CD8-positive, alpha-beta memory T cell (primary cell): ENCODE data around the gene CCL8. TPM values are rescaled to one million over a fixed set of nuclear protein-coding genes. Genes with fewer than 3 reads are reported as not detected.

Experiments used
- CTCF ChIA-PET: fragments of 350-600 bp; sonication (Branson Sonifier 250); formaldehyde crosslinking; loops from one replicate; lab custom pipeline; 2021; ENCODE audit warnings: antibody characterized with exemption; lab: Charles Lee
- POLR2A ChIA-PET: fragments of 350-600 bp; sonication (Branson Sonifier 250); formaldehyde crosslinking; loops from one replicate; lab custom pipeline; 2021; ENCODE audit warnings: antibody characterized with exemption; lab: Charles Lee
- DNase-seq, 5 donors: peaks; one replicate each; pipeline versions ENCODE4 v3.0.0 to v3.0.0-alpha.2; 2020 to 2022; ENCODE audit warnings: mixed read lengths in 1 of 5
- H3K27ac ChIP-seq: one replicate; pipeline ENCODE4 v1.7.0; 2013; ENCODE audit warnings: low read depth, mild to moderate bottlenecking, low read length, moderate library complexity
- H3K27me3 ChIP-seq: 2 replicates; pipeline ENCODE4 v1.7.0; 2013; ENCODE audit warnings: low read length, mild to moderate bottlenecking; ENCODE audit not compliant: insufficient read depth, poor library complexity, severe bottlenecking
- H3K36me3 ChIP-seq: 2 replicates; pipeline ENCODE4 v1.7.0; 2013; ENCODE audit warnings: mild to moderate bottlenecking, low read length, moderate library complexity; ENCODE audit not compliant: insufficient read depth
- H3K4me1 ChIP-seq: 2 replicates; pipeline ENCODE4 v1.7.0; 2013; ENCODE audit warnings: mild to moderate bottlenecking, low read length, moderate library complexity; ENCODE audit not compliant: insufficient read depth
- H3K4me3 ChIP-seq: 2 replicates; pipeline ENCODE4 v1.7.0; 2013; ENCODE audit warnings: mild to moderate bottlenecking, low read length
- H3K9me3 ChIP-seq: 2 replicates; pipeline ENCODE4 v1.7.0; 2013; ENCODE audit warnings: mild to moderate bottlenecking, low read length
- H3K27ac Mint-ChIP-seq, 8 donors: one replicate each; pipeline ENCODE4 v1.8.0; 2020 to 2021; ENCODE audit warnings: mixed read lengths in 8 of 8, mild to moderate bottlenecking in 6 of 8, inconsistent platforms in 3 of 8, moderate library complexity in 3 of 8
- H3K27me3 Mint-ChIP-seq, 2 donors: one replicate each; pipeline ENCODE4 v1.8.0; 2020 to 2021; ENCODE audit warnings: mixed read lengths in 2 of 2, mild to moderate bottlenecking in 1 of 2, moderate library complexity in 1 of 2
- H3K36me3 Mint-ChIP-seq, 3 donors: one replicate each; pipeline ENCODE4 v1.8.0; 2020 to 2021; ENCODE audit warnings: mixed read lengths in 3 of 3, inconsistent platforms in 1 of 3, mild to moderate bottlenecking in 1 of 3
- H3K4me1 Mint-ChIP-seq, 3 donors: one replicate each; pipeline ENCODE4 v1.8.0; 2020 to 2021; ENCODE audit warnings: mixed read lengths in 3 of 3, inconsistent platforms in 1 of 3, mild to moderate bottlenecking in 1 of 3
- H3K4me3 Mint-ChIP-seq, 7 donors: one replicate each; pipeline ENCODE4 v1.8.0; 2020 to 2021; ENCODE audit warnings: mixed read lengths in 7 of 7, mild to moderate bottlenecking in 6 of 7, moderate library complexity in 4 of 7, inconsistent platforms in 2 of 7
- H3K9me3 Mint-ChIP-seq, 5 donors: one replicate each; pipeline ENCODE4 v1.8.0; 2020 to 2022; ENCODE audit warnings: mixed read lengths in 5 of 5, mild to moderate bottlenecking in 3 of 5, moderate library complexity in 2 of 5, inconsistent platforms in 1 of 5
- polyA plus RNA-seq: library from polyadenylated mRNA; unstranded; fragments of 300-500 nt; fragmentation: Illumina TruSeq; gene quantifications from one replicate; pipeline ENCODE4 v1.2.3, GENCODE V29; 2021
- total RNA-seq, 2 experiments: library from RNA; stranded (reverse); gene quantifications; one replicate each; pipeline ENCODE4 v1.2.3, GENCODE V29; 2021

CCL8 gene
- total and polyA plus RNA-seq, 3 experiments from 2014 or later, result not detected

DNA sequence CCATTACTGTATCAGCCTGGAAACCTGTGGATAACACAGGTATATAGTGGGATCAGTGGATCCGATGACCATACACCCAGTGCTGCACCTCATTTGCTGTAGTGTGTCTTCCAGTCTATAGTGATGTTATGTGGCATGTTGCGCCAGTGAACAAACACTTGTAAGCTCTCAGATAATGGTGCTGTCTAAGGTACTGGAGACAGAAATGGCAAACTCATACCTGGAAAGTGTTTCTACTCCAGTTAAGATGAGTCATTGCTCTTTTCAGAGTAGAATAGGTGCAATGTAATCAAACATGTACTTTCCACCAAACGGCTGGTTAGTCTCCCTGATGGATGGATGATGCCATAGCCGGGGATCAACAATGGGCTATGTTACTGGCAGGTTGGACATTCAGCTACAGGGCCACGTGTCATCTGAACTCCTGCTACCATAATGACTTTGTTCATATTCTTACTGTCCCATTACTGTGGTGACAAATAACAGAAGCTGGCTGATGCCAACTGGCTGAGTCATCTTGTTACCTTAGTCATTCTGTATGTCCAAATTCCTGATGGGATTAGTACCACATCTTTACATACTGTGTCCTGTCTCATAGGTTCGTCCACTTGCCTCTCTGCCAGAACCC, 27.4 kb upstream of the CCL8 start:
- H3K27ac ChIP-seq, result no peak overlapping the region
- no peaks in the 10 kb centered on the region for H3K4me1 ChIP-seq
- H3K27me3 ChIP-seq, result no peaks in the 10 kb centered on the region
- H3K9me3 ChIP-seq, result no peaks in the 10 kb centered on the region
- no peak overlapping the region for H3K4me3 ChIP-seq
- peaks cover 0 to 5% (median 1%) of the 10 kb centered on the region in 5 donors for H3K9me3 Mint-ChIP-seq
- no peak overlapping the region for H3K4me3 Mint-ChIP-seq
- DNase-seq, result no peak
- H3K36me3 ChIP-seq, result no peaks in the 10 kb centered on the region
- H3K36me3 Mint-ChIP-seq, result no peaks in the 10 kb centered on the region
- ChIA-PET CTCF (no interaction called here), POLR2A (no interaction called here)
- H3K27me3 Mint-ChIP-seq, result peaks cover 12 to 13% of the 10 kb centered on the region in 2 donors
- no peaks in the 10 kb centered on the region for H3K4me1 Mint-ChIP-seq
- H3K27ac Mint-ChIP-seq, result no peak overlapping the region

DNA sequence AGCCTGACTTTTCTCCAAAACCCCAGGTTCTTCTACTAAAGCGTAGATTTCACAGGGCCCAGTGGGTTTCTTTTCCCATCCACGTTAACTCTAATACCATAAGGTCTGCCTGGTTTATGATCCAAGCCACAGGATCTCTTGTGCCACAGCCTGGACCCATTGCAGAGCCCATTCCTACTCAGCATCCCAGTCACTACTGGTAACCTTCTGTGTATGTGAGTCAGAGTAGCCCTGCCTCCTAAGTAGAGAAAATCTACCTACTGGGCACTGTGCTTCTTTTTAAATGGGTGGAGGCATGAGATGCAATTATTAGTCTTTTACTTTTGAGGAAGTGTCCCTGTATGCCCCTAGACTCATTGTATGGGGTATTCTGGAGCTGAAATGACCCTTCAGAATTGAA, 20.2 kb upstream of the CCL8 start:
- Histone ChIP-seq H3K9me3 (no peaks in the 10 kb centered on the region), H3K36me3 (no peaks in the 10 kb centered on the region), H3K27ac (no peak overlapping the region), H3K27me3 (no peaks in the 10 kb centered on the region), H3K4me1 (no peaks in the 10 kb centered on the region), H3K4me3 (no peak overlapping the region)
- Mint-ChIP-seq H3K9me3 (peaks cover 0 to 9% (median 3%) of the 10 kb centered on the region in 5 donors), H3K36me3 (no peaks in the 10 kb centered on the region), H3K4me1 (no peaks in the 10 kb centered on the region), H3K27ac (no peak overlapping the region), H3K27me3 (peaks cover 22 to 34% of the 10 kb centered on the region in 2 donors), H3K4me3 (no peak overlapping the region)
- ChIA-PET POLR2A (no interaction called here), CTCF (no interaction called here)
- no peak for DNase-seq

DNA sequence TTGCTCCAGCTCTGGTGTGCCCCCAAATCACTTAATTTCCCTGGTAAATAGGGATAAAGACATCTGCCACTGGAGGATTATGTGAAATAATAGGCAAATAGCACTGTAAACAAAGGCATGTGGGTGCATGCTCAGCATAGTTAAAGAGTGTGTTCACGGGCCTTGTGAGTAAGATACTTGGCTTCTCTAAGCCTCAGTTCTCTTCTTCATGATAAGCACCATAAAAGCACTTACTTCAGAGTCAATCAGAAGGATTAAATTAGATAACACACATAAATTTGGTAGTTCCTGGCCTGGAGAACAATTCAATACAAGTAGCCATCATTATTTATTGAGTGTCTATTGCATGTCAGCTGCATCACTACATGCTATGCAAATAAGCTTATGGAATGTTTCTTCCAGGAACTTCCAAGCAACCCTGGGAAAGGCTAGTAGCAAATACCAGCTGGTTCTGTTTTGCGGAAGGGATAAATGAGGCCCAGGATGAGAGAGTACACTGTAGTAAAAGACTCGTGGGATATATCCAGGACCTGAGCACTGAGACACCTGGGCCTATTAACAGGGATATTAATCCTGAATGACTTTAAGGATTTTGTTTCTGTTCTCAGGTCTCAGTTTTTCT, 19.2 kb upstream of the CCL8 start:
- H3K9me3 ChIP-seq, result no peaks in the 10 kb centered on the region
- H3K27me3 Mint-ChIP-seq, result peaks cover 25 to 39% of the 10 kb centered on the region in 2 donors
- H3K27ac ChIP-seq, result no peak overlapping the region
- peaks cover 0 to 9% (median 3%) of the 10 kb centered on the region in 5 donors for H3K9me3 Mint-ChIP-seq
- ChIA-PET CTCF (no interaction called here), POLR2A (no interaction called here)
- H3K4me3 ChIP-seq, result no peak overlapping the region
- no peaks in the 10 kb centered on the region for H3K4me1 ChIP-seq
- no peaks in the 10 kb centered on the region for H3K36me3 ChIP-seq
- no peaks in the 10 kb centered on the region for H3K4me1 Mint-ChIP-seq
- H3K4me3 Mint-ChIP-seq, result no peak overlapping the region
- H3K27ac Mint-ChIP-seq, result no peak overlapping the region
- H3K36me3 Mint-ChIP-seq, result no peaks in the 10 kb centered on the region
- H3K27me3 ChIP-seq, result peaks cover 3% of the 10 kb centered on the region
- no peak for DNase-seq

DNA sequence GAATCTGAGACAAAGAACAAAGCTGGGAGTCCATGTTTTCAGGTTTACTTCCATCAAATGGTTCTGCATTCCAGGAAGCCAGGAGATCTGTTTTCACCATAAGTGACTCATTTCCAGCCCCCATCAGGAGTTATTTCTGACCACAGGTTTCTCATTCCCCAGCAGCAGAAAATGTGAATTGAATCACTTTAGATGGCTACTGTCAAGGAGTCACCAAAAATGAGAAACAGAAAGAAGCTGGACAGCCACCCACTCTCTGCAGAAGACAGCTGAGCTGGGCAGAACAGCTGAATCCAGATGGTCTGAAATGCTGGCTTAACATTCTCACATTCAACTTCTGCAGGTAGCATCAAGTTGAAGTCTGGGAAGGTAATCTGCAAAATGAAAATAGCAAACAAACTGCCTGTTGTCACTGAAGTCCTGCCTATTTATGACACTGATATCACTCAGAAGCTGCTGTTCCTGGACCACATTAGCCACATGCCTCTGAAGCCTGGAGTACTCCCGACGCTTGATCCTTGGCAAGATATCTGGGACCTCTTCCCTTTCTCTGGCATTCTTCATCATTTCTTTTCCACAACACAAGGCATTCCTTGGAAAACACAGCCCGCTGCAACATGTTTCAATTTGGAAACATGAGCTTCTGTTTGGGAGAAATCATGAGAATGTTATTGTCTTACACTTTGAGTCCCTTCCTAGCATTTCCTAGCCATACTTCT, 18.4 kb upstream of the CCL8 start:
- no peaks in the 10 kb centered on the region for H3K9me3 ChIP-seq
- H3K4me3 ChIP-seq, result no peak overlapping the region
- H3K27me3 ChIP-seq, result peaks cover 3% of the 10 kb centered on the region
- POLR2A ChIA-PET, result no interaction called here
- Mint-ChIP-seq H3K4me1 (no peaks in the 10 kb centered on the region), H3K27ac (no peak overlapping the region), H3K36me3 (no peaks in the 10 kb centered on the region), H3K9me3 (peaks cover 0 to 5% (median 2%) of the 10 kb centered on the region in 5 donors), H3K27me3 (peaks cover 27 to 39% of the 10 kb centered on the region in 2 donors), H3K4me3 (no peak overlapping the region)
- no peaks in the 10 kb centered on the region for H3K4me1 ChIP-seq
- DNase-seq, result no peak
- no peak overlapping the region for H3K27ac ChIP-seq
- CTCF ChIA-PET, result no interaction called here
- no peaks in the 10 kb centered on the region for H3K36me3 ChIP-seq

DNA sequence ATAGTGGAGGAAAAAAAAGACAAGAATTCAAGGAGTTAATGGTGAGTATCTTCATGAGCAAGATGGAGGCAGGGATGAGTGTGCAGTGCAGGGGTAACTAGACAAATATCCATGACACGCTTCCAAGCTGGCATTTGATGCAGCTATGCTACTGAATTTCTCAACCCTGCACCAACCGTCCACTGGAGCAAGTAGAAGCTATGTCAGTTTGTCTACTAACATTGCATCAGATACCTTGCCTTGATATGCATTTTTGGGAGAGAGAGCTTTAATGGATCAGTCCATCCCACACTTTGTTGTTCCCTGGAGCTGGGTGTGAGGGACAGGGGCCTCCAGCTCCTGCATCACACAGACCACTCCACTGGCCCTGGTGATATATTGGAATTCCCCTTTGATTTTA, 17.2 kb upstream of the CCL8 start:
- H3K27ac Mint-ChIP-seq, result no peak overlapping the region
- no peaks in the 10 kb centered on the region for H3K36me3 Mint-ChIP-seq
- Histone ChIP-seq H3K36me3 (no peaks in the 10 kb centered on the region), H3K9me3 (no peaks in the 10 kb centered on the region), H3K4me3 (no peak overlapping the region), H3K27ac (no peak overlapping the region), H3K4me1 (no peaks in the 10 kb centered on the region), H3K27me3 (peaks cover 3% of the 10 kb centered on the region)
- no peak for DNase-seq
- POLR2A ChIA-PET, result no interaction called here
- peaks cover 27 to 42% of the 10 kb centered on the region in 2 donors for H3K27me3 Mint-ChIP-seq
- no peaks in the 10 kb centered on the region for H3K4me1 Mint-ChIP-seq
- CTCF ChIA-PET, result no interaction called here
- no peak overlapping the region for H3K4me3 Mint-ChIP-seq
- H3K9me3 Mint-ChIP-seq, result peaks cover 0 to 5% (median 2%) of the 10 kb centered on the region in 5 donors

DNA sequence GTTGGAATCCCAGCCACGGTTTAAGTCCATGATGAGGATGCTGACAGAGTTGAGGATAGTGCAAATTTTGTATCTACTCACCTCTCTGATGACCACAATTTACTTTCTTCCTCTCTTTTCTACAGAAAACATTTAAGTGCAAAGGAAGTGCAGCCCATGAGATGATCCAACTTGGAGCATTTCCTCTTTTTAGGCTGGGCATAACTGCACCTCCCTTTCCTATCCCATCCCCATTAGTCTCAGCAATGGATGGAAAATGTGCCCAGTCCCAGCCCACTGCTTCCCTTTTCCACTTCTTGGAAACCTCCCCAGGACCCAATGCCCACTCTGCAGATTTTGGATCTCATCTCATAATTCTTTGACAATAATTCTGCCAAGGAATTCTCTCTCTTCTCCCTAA, 16.6 kb upstream of the CCL8 start:
- Histone ChIP-seq H3K36me3 (no peaks in the 10 kb centered on the region), H3K27me3 (peaks cover 3% of the 10 kb centered on the region), H3K9me3 (no peaks in the 10 kb centered on the region), H3K4me3 (no peak overlapping the region), H3K27ac (no peak overlapping the region), H3K4me1 (no peaks in the 10 kb centered on the region)
- no peak for DNase-seq
- peaks cover 0 to 5% (median 2%) of the 10 kb centered on the region in 5 donors for H3K9me3 Mint-ChIP-seq
- no peaks in the 10 kb centered on the region for H3K36me3 Mint-ChIP-seq
- CTCF ChIA-PET, result no interaction called here
- no peak overlapping the region for H3K4me3 Mint-ChIP-seq
- H3K27ac Mint-ChIP-seq, result no peak overlapping the region
- POLR2A ChIA-PET, result no interaction called here
- H3K27me3 Mint-ChIP-seq, result peaks cover 27 to 46% of the 10 kb centered on the region in 2 donors
- no peaks in the 10 kb centered on the region for H3K4me1 Mint-ChIP-seq

DNA sequence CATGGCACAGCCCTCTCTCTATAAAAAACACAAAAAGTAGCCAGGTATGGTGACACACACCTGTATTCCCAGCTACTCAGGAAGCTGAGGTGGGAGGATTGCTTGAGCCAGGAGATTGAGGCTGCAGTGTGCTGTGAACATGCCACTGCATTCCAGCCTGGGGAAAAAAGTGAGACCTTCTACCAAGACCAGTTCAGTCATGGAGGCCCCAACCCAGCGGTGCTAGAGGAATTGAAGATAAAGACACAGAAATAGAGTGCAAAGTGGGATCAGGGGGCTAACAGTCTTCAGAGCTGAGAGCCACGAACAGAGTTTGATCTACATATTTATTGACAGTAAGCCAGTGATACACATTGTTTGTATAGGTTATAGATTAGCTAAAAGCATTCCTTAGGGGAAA, 15.6 kb upstream of the CCL8 start:
- Histone ChIP-seq H3K27ac (no peak overlapping the region), H3K4me3 (no peak overlapping the region), H3K36me3 (no peaks in the 10 kb centered on the region), H3K9me3 (no peaks in the 10 kb centered on the region), H3K27me3 (peaks cover 3% of the 10 kb centered on the region), H3K4me1 (no peaks in the 10 kb centered on the region)
- POLR2A ChIA-PET, result no interaction called here
- no peak for DNase-seq
- H3K27ac Mint-ChIP-seq, result no peak overlapping the region
- peaks cover 0 to 2% (median 0%) of the 10 kb centered on the region in 5 donors for H3K9me3 Mint-ChIP-seq
- H3K4me3 Mint-ChIP-seq, result no peak overlapping the region
- CTCF ChIA-PET, result no interaction called here
- no peaks in the 10 kb centered on the region for H3K36me3 Mint-ChIP-seq
- H3K4me1 Mint-ChIP-seq, result no peaks in the 10 kb centered on the region
- H3K27me3 Mint-ChIP-seq, result peaks cover 23 to 47% of the 10 kb centered on the region in 2 donors

DNA sequence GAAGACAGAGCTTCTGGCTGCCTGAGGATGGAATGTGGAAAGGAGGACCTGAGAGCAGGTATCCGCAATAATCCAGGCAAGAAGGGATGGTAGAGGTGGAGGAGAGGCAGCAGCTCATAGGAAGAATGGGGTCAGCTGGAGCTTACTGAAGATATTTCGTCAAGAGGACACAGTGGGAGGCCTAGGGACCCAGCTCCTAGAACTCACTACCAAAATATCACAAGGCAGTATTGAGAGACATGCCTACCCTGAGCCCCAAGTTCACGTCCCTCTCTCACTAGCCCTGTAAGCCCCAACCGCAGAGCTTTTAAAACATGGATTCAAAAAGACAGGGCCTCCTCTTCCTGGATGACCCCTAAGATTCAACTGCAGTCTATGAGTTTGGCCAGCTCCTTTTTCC, 14.2 kb upstream of the CCL8 start:
- H3K27me3 Mint-ChIP-seq, result peaks cover 12 to 32% of the 10 kb centered on the region in 2 donors
- Histone ChIP-seq H3K27me3 (peaks cover 3% of the 10 kb centered on the region), H3K4me1 (no peaks in the 10 kb centered on the region), H3K4me3 (no peak overlapping the region), H3K9me3 (no peaks in the 10 kb centered on the region), H3K27ac (no peak overlapping the region), H3K36me3 (no peaks in the 10 kb centered on the region)
- ChIA-PET POLR2A (no interaction called here), CTCF (no interaction called here)
- H3K9me3 Mint-ChIP-seq, result peaks cover 0 to 2% (median 0%) of the 10 kb centered on the region in 5 donors
- no peaks in the 10 kb centered on the region for H3K36me3 Mint-ChIP-seq
- H3K4me3 Mint-ChIP-seq, result no peak overlapping the region
- H3K4me1 Mint-ChIP-seq, result no peaks in the 10 kb centered on the region
- no peak overlapping the region for H3K27ac Mint-ChIP-seq
- no peak for DNase-seq
